GM12865 (cell line): ENCODE results near the gene C4orf17.
"Not testable (repeated sequence)": the region's sequence is repeated elsewhere in the genome, so short reads cannot be mapped to it uniquely, and the experiment has no call there.

ENCODE experiments used
- DNase-seq: peaks from one replicate; pipeline ENCODE4 v3.0.0; 2010; ENCODE audit warnings: low read depth
- H3K4me3 ChIP-seq: 2 replicates; pipeline ENCODE4 v1.5.1; 2011; ENCODE audit warnings: mild to moderate bottlenecking, low read depth, low read length, control low read depth
- TF ChIP-seq, protein P1 (sequence below): IDR thresholded peaks from 2 replicates; pipeline ENCODE4 v1.5.1; 2011; ENCODE audit warnings: low read length, control low read depth, low read depth, inconsistent platforms; ENCODE audit not compliant: insufficient read depth; ENCODE audit errors: missing control alignments

The C4orf17 gene

GRCh38 chr4:99471349-99471748 is 39.5 kb upstream of the C4orf17 start:
- TF ChIP-seq, protein P1, sequence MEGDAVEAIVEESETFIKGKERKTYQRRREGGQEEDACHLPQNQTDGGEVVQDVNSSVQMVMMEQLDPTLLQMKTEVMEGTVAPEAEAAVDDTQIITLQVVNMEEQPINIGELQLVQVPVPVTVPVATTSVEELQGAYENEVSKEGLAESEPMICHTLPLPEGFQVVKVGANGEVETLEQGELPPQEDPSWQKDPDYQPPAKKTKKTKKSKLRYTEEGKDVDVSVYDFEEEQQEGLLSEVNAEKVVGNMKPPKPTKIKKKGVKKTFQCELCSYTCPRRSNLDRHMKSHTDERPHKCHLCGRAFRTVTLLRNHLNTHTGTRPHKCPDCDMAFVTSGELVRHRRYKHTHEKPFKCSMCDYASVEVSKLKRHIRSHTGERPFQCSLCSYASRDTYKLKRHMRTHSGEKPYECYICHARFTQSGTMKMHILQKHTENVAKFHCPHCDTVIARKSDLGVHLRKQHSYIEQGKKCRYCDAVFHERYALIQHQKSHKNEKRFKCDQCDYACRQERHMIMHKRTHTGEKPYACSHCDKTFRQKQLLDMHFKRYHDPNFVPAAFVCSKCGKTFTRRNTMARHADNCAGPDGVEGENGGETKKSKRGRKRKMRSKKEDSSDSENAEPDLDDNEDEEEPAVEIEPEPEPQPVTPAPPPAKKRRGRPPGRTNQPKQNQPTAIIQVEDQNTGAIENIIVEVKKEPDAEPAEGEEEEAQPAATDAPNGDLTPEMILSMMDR, result no peak
- H3K4me3 ChIP-seq, result no peak overlapping the region
- no peak for DNase-seq

DNA sequence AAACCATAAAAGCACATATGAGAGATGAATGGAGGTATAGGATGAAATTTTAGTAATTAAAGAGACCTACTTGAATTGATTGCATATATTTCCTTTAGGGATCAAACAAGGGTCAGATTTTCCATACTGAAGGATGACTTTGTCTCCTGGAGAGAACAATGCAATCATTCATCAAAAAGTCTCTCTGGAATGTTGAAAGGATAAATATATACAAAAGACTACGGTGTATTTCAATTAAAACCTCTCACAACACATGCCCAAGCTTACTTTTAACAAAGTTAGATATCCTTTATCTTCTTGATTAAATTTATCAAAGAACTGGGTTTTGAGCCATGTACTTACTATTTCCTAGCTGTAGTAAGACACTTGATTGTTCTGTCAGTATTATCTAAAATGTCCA is 38.9 kb upstream of the C4orf17 start:
- TF ChIP-seq, protein P1, result no peak
- DNase-seq, result no peak
- no peak overlapping the region for H3K4me3 ChIP-seq

- no peak overlapping the region for H3K4me3 ChIP-seq
- no peak for DNase-seq
- TF ChIP-seq, protein P1, result no peak
Observed at GRCh38 chr4:99473131-99473530, 37.7 kb upstream of the C4orf17 start.

- no peak for DNase-seq
- TF ChIP-seq, protein P1, result no peak
- no peak overlapping the region for H3K4me3 ChIP-seq
Observed at GRCh38 chr4:99483636-99484035, 27.2 kb upstream of the C4orf17 start.

DNA sequence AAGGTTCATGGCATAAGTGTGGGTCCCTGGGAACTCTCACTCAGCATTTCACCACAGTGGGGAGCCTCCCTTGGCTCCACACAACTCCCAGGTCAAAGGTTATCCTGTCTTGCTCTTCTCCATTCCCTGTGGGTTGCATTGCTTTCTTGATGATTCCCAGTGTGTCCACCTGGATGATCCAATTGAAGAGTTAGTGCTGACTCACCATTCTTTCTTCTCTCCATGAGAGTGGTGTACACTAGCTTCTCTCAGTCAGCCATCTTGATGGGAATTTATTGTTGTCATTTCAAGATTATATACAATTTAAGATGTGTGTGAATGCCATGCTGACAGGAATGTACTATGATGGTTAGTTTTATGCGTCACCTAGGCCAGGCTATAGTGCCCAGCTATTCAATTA is 25.6 kb upstream of the C4orf17 start:
- DNase-seq, result no peak
- TF ChIP-seq, protein P1, result no peak
- no peak overlapping the region for H3K4me3 ChIP-seq

GRCh38 chr4:99486648-99487047 is 24.2 kb upstream of the C4orf17 start:
- H3K4me3 ChIP-seq, DNase-seq: not testable (repeated sequence)

GRCh38 chr4:99490286-99490685 is 20.5 kb upstream of the C4orf17 start:
- TF ChIP-seq, protein P1, result no peak
- no peak for DNase-seq
- no peak overlapping the region for H3K4me3 ChIP-seq

DNA sequence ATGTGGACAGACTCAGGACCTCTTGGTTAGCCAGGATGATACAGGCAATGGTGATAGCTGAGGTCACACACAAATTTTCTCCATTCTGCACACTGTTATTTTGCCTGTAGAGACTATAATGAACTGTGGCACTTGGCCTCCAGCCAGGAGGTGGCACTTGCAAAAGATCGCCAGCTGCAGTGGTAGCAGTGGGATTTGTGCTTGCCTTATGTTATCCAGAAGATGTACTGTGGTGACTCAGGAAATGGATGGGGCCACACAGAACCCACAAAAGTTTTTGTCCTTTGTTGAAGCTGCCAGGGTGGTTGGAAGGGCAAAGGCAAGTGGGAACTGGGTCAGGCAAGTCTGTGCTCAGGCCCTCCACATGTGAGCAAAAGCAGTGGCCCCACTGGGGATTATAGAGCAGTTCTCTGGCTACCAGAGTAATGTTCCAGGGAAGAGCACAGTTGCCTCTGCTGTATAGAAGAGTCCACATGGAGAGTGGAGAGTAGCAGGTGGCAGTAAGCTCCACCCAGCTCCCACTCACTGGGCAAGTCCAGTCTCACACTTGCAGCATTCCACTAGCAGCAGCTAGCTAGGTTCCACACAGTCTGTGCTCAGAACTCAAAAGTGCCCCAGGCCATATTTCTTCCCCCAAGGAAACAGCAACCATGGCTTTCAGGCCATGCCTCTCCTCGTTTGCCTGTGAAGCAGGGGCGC is 5.9 kb upstream of the C4orf17 start:
- no peak for DNase-seq
- H3K4me3 ChIP-seq, result no peak overlapping the region
- TF ChIP-seq, protein P1, result no peak
